ENCODE measurements around the gene PNPLA8. TPM values are rescaled to one million over a fixed set of nuclear protein-coding genes. Genes with fewer than 3 reads are reported as not detected.
"Not testable (repeated sequence)": the region's sequence is repeated elsewhere in the genome, so short reads cannot be mapped to it uniquely, and the experiment has no call there.

The PNPLA8 gene
- total RNA-seq, 3 donors from 2014 or later (not counting 1 experiment from before 2014, with no cell fraction given): 68.6 to 80.2 (median 68.9) TPM

DNA sequence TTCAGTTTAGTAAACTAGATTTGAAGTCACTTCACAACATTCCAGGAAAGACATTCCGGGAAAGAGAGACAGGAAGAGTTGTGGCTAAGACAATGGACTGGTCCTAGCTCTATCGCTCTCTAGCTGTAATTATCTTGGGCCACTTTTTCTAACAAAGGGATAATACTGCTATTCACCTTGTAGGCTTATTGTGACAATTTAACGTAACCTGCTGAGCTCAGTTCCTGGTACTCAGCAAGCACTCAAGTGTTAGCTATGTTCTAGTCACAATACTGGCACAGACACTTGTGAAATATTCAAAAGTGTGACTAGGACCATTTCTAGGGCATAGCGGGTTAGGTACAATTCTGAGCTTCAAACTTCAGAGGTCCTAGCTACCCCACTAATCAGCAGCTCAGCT, 57.7 kb downstream of the PNPLA8 start:
- Histone ChIP-seq H3K9me3 (ENCODE audit: control insufficient read depth, insufficient read depth, low read length) (no peaks in the 10 kb centered on the region), H3K4me3 (ENCODE audit: low read length) (no peak overlapping the region), H3K27ac (ENCODE audit: low read length) (no peak overlapping the region), H3K4me1 (ENCODE audit: control insufficient read depth, insufficient read depth, low read length) (no peaks in the 10 kb centered on the region), H3K27me3 (ENCODE audit: control insufficient read depth, insufficient read depth, low read length) (no peaks in the 10 kb centered on the region), H3K36me3 (ENCODE audit: control insufficient read depth, insufficient read depth, low read length) (no peaks in the 10 kb centered on the region)
- H3K4me1 Mint-ChIP-seq: no peaks in the 10 kb centered on the region
- DNase-seq (no peak), ATAC-seq (peak in 1 of 3 donors; percentile 29)
- H3K9me3 Mint-ChIP-seq: no peaks in the 10 kb centered on the region
- intact Hi-C loops (cut with micrococcal nuclease): no loop called here
- no peaks in the 10 kb centered on the region for H3K36me3 Mint-ChIP-seq
- TF ChIP-seq, protein P1, sequence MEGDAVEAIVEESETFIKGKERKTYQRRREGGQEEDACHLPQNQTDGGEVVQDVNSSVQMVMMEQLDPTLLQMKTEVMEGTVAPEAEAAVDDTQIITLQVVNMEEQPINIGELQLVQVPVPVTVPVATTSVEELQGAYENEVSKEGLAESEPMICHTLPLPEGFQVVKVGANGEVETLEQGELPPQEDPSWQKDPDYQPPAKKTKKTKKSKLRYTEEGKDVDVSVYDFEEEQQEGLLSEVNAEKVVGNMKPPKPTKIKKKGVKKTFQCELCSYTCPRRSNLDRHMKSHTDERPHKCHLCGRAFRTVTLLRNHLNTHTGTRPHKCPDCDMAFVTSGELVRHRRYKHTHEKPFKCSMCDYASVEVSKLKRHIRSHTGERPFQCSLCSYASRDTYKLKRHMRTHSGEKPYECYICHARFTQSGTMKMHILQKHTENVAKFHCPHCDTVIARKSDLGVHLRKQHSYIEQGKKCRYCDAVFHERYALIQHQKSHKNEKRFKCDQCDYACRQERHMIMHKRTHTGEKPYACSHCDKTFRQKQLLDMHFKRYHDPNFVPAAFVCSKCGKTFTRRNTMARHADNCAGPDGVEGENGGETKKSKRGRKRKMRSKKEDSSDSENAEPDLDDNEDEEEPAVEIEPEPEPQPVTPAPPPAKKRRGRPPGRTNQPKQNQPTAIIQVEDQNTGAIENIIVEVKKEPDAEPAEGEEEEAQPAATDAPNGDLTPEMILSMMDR (IDR thresholded peaks at IDR 0.05): no peak
- H3K4me3 Mint-ChIP-seq: no peak overlapping the region
- 66% methylated on average over 3 of the region's 4 CpGs for WGBS (ENCODE audit: insufficient coverage)
- no peaks in the 10 kb centered on the region for H3K27me3 Mint-ChIP-seq (ENCODE audit: low read depth in 2 of 2)
- H3K27ac Mint-ChIP-seq: no peak overlapping the region

DNA sequence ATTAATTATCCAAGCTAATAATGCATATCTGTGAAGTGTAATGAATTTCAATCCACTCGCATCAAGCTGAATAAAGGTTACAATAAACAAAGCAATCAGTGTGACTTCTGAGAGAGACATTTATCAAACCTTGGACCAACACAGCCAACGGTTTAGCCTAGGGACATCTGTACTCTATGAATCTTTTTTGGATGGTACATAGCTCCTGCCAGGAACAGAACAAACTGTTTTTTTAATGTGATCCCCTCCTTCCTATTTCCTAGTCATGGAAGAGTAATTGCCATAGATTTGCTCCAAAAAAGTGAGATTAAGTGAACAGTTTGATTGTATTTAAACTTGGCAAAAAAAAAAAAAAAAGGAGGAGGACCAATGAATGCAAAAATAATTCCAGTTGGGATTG, 58.5 kb downstream of the PNPLA8 start:
- TF ChIP-seq, protein P1 (IDR thresholded peaks at IDR 0.05): no peak
- no peaks in the 10 kb centered on the region for H3K9me3 ChIP-seq (ENCODE audit: control insufficient read depth, insufficient read depth, low read length)
- intact Hi-C loops (cut with micrococcal nuclease): no loop called here
- H3K4me3 Mint-ChIP-seq: no peak overlapping the region
- H3K36me3 ChIP-seq (ENCODE audit: control insufficient read depth, insufficient read depth, low read length): no peaks in the 10 kb centered on the region
- H3K4me1 ChIP-seq (ENCODE audit: control insufficient read depth, insufficient read depth, low read length): no peaks in the 10 kb centered on the region
- no peaks in the 10 kb centered on the region for H3K27me3 ChIP-seq (ENCODE audit: control insufficient read depth, insufficient read depth, low read length)
- no peaks in the 10 kb centered on the region for H3K4me1 Mint-ChIP-seq
- no peak overlapping the region for H3K4me3 ChIP-seq (ENCODE audit: low read length)
- no peaks in the 10 kb centered on the region for H3K9me3 Mint-ChIP-seq
- no peak for ATAC-seq
- H3K27ac Mint-ChIP-seq: no peak overlapping the region
- H3K27ac ChIP-seq (ENCODE audit: low read length): no peak overlapping the region
- no peaks in the 10 kb centered on the region for H3K36me3 Mint-ChIP-seq
- peaks cover 0 to 7% of the 10 kb centered on the region in 2 donors for H3K27me3 Mint-ChIP-seq (ENCODE audit: low read depth in 2 of 2)
- WGBS (ENCODE audit: insufficient coverage): 83% methylated on average over 2 of the region's 2 CpGs
- no peak for DNase-seq

DNA sequence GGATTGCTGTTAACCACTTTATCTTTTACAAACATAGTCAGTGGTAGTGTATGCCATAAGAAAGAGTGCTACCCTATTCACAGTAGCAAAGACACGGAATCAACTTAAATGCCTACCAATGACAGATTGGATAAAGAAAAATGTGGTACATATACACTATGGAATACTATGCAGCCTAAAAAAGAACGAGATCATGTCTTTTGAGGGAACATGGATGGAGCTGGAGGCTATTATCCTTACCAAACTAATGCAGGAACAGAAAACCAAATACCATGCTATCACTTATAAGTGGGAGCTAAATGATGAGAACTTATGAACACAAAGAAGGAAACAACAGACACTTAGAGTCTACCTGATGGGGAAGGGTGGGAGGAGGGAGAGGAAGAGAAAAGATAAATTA, 59.6 kb downstream of the PNPLA8 start:
- intact Hi-C loops (cut with micrococcal nuclease); H3K4me1 Mint-ChIP-seq; H3K27me3 ChIP-seq (ENCODE audit: control insufficient read depth, insufficient read depth, low read length); H3K27ac ChIP-seq (ENCODE audit: low read length); H3K4me3 Mint-ChIP-seq; H3K27ac Mint-ChIP-seq; H3K9me3 ChIP-seq (ENCODE audit: control insufficient read depth, insufficient read depth, low read length); H3K4me3 ChIP-seq (ENCODE audit: low read length); ATAC-seq; H3K4me1 ChIP-seq (ENCODE audit: control insufficient read depth, insufficient read depth, low read length); H3K36me3 Mint-ChIP-seq; H3K36me3 ChIP-seq (ENCODE audit: control insufficient read depth, insufficient read depth, low read length); H3K9me3 Mint-ChIP-seq; DNase-seq: not testable (repeated sequence)
- peaks cover 0 to 15% of the 10 kb centered on the region in 2 donors for H3K27me3 Mint-ChIP-seq (ENCODE audit: low read depth in 2 of 2)
- no CpG with 5 or more reads among the region's 2 CpGs for WGBS (ENCODE audit: insufficient coverage)

DNA sequence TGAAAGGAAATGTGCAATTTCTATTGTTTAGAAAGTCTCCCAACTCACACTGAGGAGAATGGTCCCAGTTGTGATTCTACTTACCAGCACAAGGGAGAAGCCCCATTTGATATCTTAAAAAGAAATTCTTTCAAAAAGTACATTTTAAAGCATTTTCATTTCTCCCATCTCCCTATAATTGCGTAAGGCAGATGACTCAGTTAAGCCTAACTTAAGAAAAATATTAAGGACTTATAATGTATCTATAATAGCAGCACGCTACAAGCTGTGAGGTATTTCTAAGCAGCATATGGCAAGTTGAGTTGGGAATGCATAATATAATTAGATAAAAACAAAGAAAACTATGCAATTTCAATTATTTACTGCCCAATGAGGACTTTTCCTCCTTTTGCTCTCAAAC, 61.2 kb downstream of the PNPLA8 start:
- ATAC-seq: no peak
- no peak overlapping the region for H3K27ac ChIP-seq (ENCODE audit: low read length)
- no peaks in the 10 kb centered on the region for H3K36me3 ChIP-seq (ENCODE audit: control insufficient read depth, insufficient read depth, low read length)
- no peak overlapping the region for H3K4me3 ChIP-seq (ENCODE audit: low read length)
- H3K4me3 Mint-ChIP-seq: no peak overlapping the region
- H3K27me3 ChIP-seq (ENCODE audit: control insufficient read depth, insufficient read depth, low read length): no peaks in the 10 kb centered on the region
- no peaks in the 10 kb centered on the region for H3K4me1 ChIP-seq (ENCODE audit: control insufficient read depth, insufficient read depth, low read length)
- peaks cover 4 to 30% of the 10 kb centered on the region in 2 donors for H3K27me3 Mint-ChIP-seq (ENCODE audit: low read depth in 2 of 2)
- no peaks in the 10 kb centered on the region for H3K4me1 Mint-ChIP-seq
- H3K27ac Mint-ChIP-seq: no peak overlapping the region
- no peaks in the 10 kb centered on the region for H3K9me3 ChIP-seq (ENCODE audit: control insufficient read depth, insufficient read depth, low read length)
- WGBS (ENCODE audit: insufficient coverage): no CpG with 5 or more reads among the region's 2 CpGs
- intact Hi-C loops (cut with micrococcal nuclease): no loop called here
- H3K36me3 Mint-ChIP-seq: no peaks in the 10 kb centered on the region
- TF ChIP-seq, protein P1 (IDR thresholded peaks at IDR 0.05): no peak
- no peaks in the 10 kb centered on the region for H3K9me3 Mint-ChIP-seq
- no peak for DNase-seq
